IPS DF 6.9 (cell line): ENCODE results near the gene FAM170B.

Experiments
- DNase-seq: peaks from one replicate; pipeline ENCODE4 v3.0.0-alpha.2; 2013; ENCODE audit warnings: low read depth, low spot score
- H3K27ac ChIP-seq: one replicate; pipeline ENCODE4 v1.5.1; 2013; ENCODE audit warnings: low read length, control low read depth
- H3K27me3 ChIP-seq: 2 replicates; pipeline ENCODE4 v1.6.1; 2013; ENCODE audit warnings: mild to moderate bottlenecking, low read length; ENCODE audit not compliant: control insufficient read depth, insufficient read depth
- H3K36me3 ChIP-seq: 2 replicates; pipeline ENCODE4 v1.6.1; 2013; ENCODE audit warnings: low read length; ENCODE audit not compliant: control insufficient read depth, insufficient read depth
- H3K4me1 ChIP-seq: 2 replicates; pipeline ENCODE4 v1.6.1; 2013; ENCODE audit warnings: low read length; ENCODE audit not compliant: control insufficient read depth, insufficient read depth
- H3K4me3 ChIP-seq: 2 replicates; pipeline ENCODE4 v1.5.1; 2013; ENCODE audit warnings: mild to moderate bottlenecking, low read length
- H3K9me3 ChIP-seq: 2 replicates; pipeline ENCODE4 v1.6.1; 2013; ENCODE audit warnings: low read length, inconsistent platforms; ENCODE audit not compliant: control insufficient read depth, insufficient read depth
- WGBS: extraction: QIAGEN DNeasy Blood & Tissue Kit; methylation state at CpG from one replicate; pipeline ENCODE4 v1.1.7; 2013; ENCODE audit warnings: mixed read lengths, missing lambda C conversion rate; ENCODE audit not compliant: insufficient read length, insufficient coverage; 5-methylcytosine and 5-hydroxymethylcytosine counted together

Gene FAM170B

GRCh38 chr10:49133706-49134248 lies at the start of gene FAM170B:
TSS of gene FAM170B (minus strand) at chr10:49134021. CDS start at chr10:49133918, 103 bp downstream.
- no peaks in the 10 kb centered on the region for H3K36me3 ChIP-seq
- no peaks in the 10 kb centered on the region for H3K9me3 ChIP-seq
- H3K27me3 ChIP-seq, result no peaks in the 10 kb centered on the region
- no peak for DNase-seq
- WGBS, result no CpG with 5 or more reads among the region's 5 CpGs
- H3K27ac ChIP-seq, result no peak within 1 kb of the TSS
- H3K4me1 ChIP-seq, result no peaks in the 10 kb centered on the region
- H3K4me3 ChIP-seq, result no peak within 1 kb of the TSS

- Histone ChIP-seq H3K36me3 (no peaks in the 10 kb centered on the region), H3K27ac (no peak overlapping the region), H3K4me1 (no peaks in the 10 kb centered on the region), H3K27me3 (no peaks in the 10 kb centered on the region), H3K4me3 (no peak overlapping the region), H3K9me3 (no peaks in the 10 kb centered on the region)
- WGBS, result no CpG with 5 or more reads among the region's 4 CpGs
- no peak for DNase-seq
Observed at GRCh38 chr10:49182776-49183175, 49.0 kb upstream of the FAM170B start.

GRCh38 chr10:49180444-49180860 lies 46.6 kb upstream of the FAM170B start:
- Histone ChIP-seq H3K27me3 (no peaks in the 10 kb centered on the region), H3K4me1 (no peaks in the 10 kb centered on the region)
- no CpG with 5 or more reads among the region's 3 CpGs for WGBS

GRCh38 chr10:49179699-49180443 lies 46.0 kb upstream of the FAM170B start:
- no peak overlapping the region for H3K4me3 ChIP-seq
- H3K9me3 ChIP-seq, result no peaks in the 10 kb centered on the region
- DNase-seq, result no peak
- no peaks in the 10 kb centered on the region for H3K27me3 ChIP-seq
- no CpG with 5 or more reads among the region's 10 CpGs for WGBS
- no peak overlapping the region for H3K27ac ChIP-seq
- H3K36me3 ChIP-seq, result no peaks in the 10 kb centered on the region
- no peaks in the 10 kb centered on the region for H3K4me1 ChIP-seq

More at GRCh38 chr10:49180444-49180860, 46.6 kb upstream of the FAM170B start:
- H3K36me3 ChIP-seq, result no peaks in the 10 kb centered on the region
- H3K4me3 ChIP-seq, result no peak overlapping the region
- no peaks in the 10 kb centered on the region for H3K9me3 ChIP-seq
- H3K27ac ChIP-seq, result no peak overlapping the region
- no peak for DNase-seq

GRCh38 chr10:49178489-49179471 lies 45.0 kb upstream of the FAM170B start:
- H3K4me3 ChIP-seq, result no peak overlapping the region
- no CpG with 5 or more reads among the region's 6 CpGs for WGBS
- H3K9me3 ChIP-seq, result no peaks in the 10 kb centered on the region
- H3K27ac ChIP-seq, result no peak overlapping the region
- DNase-seq, result no peak
- no peaks in the 10 kb centered on the region for H3K27me3 ChIP-seq
- H3K4me1 ChIP-seq, result no peaks in the 10 kb centered on the region
- no peaks in the 10 kb centered on the region for H3K36me3 ChIP-seq

- no peak overlapping the region for H3K4me3 ChIP-seq
- no peaks in the 10 kb centered on the region for H3K9me3 ChIP-seq
- H3K36me3 ChIP-seq, result no peaks in the 10 kb centered on the region
- WGBS, result no CpG with 5 or more reads among the region's 9 CpGs
- H3K4me1 ChIP-seq, result no peaks in the 10 kb centered on the region
- H3K27me3 ChIP-seq, result no peaks in the 10 kb centered on the region
- no peak for DNase-seq
- no peak overlapping the region for H3K27ac ChIP-seq
Observed at GRCh38 chr10:49177391-49178355, 43.9 kb upstream of the FAM170B start.

- Histone ChIP-seq H3K4me3 (no peak overlapping the region), H3K9me3 (no peaks in the 10 kb centered on the region), H3K27me3 (no peaks in the 10 kb centered on the region), H3K4me1 (no peaks in the 10 kb centered on the region), H3K27ac (no peak overlapping the region), H3K36me3 (no peaks in the 10 kb centered on the region)
- no peak for DNase-seq
- no CpG with 5 or more reads among the region's 19 CpGs for WGBS
Observed at GRCh38 chr10:49176310-49177268, 42.8 kb upstream of the FAM170B start.

- Histone ChIP-seq H3K4me3 (no peak overlapping the region), H3K4me1 (no peaks in the 10 kb centered on the region), H3K27ac (no peak overlapping the region), H3K36me3 (no peaks in the 10 kb centered on the region), H3K27me3 (no peaks in the 10 kb centered on the region), H3K9me3 (no peaks in the 10 kb centered on the region)
- no peak for DNase-seq
- no CpG with 5 or more reads among the region's 8 CpGs for WGBS
Observed at GRCh38 chr10:49175587-49176309, 41.9 kb upstream of the FAM170B start.
